NCI-H226 (cell line): ENCODE measurements around the gene C16orf87.
"Not testable (repeated sequence)": the region's sequence is repeated elsewhere in the genome, so short reads cannot be mapped to it uniquely, and the experiment has no call there.

Source experiments
- DNase-seq: peaks from one replicate; pipeline ENCODE4 v3.0.0-alpha.2; 2015

The C16orf87 gene

DNA sequence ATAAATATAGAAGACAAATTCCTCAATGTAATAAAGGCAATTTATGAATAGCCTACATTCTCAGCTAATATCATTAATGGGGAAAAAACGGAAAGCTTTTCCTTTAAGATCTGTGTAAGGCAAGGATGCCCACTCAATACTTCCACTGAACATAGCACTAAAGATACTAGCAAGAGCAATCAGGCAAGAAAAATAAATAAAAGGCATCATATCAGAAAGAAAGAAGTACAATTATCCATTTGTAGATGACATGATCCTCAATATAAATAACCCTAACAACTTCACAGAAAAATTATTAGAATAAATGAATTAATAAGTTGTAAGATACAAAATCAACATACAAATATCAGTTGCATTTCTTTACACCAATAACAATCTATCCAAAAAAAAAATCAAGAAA is 37.1 kb downstream of the C16orf87 start:
- DNase-seq: no peak

DNA sequence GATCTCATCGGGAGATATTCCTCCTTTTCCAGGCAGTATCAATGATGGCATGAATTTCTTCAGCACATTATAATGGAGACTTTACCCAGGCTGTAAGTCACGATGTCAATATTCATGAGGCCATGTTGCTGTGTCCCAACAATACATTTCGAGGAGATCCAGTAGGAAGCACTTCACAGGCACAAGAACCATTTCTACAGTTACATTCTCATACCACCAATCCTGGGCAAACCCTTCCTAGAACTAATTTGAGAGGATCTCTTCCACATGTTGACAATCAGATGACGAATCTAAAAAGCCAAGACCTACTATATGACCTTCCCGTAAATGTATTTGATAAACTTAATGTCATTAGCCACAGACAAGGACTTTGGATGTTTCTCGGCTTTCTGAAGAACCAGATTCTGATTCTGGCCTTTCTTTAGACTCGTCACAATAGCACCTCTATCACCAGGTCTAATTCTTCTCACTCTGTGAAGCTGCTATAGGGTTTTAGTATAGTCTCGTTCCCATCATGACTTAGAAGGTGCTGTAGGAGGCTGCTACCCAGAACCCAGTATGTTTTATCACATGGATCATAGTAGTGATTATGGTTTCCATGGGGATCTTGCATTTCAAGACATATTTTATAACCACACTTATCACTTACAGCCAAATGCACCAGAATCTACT is 40.2 kb downstream of the C16orf87 start:
- DNase-seq: no peak

DNA sequence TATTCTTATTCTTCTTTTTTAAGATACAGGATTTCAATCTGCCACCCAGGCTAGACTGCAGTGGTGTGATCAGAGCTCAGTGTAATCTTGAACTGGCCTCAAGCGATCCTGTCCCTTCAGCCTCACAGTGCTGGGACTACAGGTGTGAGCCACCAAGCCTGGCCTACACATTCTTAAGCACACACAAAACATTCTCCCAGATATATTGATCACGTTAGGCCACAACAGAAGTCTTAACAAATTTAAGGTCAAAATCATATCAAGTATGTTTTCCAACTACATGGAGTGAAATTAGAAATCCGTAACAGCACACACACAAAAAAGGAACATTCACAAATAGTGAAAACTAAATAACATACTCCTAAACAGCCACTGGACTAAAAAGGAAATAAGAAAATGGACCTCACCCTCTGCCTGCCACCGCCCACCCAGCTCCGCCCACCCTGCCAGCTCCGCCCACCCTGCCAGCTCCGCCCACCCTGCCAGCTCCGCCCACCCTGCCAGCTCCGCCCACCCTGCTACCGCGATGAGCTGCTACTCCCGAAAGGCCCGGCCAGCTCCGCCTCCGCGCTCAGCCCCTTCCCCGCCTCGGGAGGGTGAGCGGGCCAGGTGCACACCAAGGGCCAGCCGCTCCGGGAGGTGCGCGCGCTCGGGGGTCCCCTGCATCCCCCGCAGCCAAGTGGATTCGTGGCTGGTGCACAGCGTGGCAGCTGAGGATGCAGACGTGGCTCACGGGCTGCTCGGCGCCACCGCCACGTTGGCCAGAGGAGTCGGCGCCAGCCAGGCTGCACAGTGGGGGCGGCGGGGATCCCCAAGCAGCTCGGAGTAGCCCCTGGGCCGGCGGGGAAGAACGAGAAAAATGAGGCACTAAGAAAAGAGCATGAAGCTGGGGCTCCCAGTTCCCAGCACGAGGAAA is 41.2 kb downstream of the C16orf87 start:
- DNase-seq: peak; percentile 49

DNA sequence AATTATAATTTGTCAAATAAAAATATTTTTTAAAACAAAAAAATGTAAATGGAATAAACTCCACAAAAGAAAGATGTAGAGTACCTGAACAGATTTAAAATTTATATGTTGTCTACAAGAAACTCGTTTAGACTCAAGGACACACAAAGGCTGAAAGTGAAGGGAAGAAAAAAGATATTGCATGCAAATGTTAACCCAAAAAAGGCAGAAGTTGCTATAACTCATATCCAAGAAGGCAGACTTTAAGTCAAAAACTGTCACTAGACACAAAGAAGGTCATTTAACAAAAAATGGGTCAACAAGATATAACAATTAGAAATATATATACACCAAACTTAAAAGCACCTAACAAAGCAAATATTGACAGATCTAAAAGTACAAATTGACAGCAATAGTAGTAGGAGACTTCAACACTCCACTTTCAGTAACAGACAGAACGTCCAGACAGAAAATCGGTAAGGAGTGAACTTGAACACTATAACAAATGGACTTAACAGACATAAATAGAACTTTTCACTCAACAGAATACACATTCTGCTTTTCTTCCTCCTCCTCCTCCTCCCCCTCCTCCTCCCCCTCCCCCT is 42.0 kb downstream of the C16orf87 start:
- DNase-seq: no peak

DNA sequence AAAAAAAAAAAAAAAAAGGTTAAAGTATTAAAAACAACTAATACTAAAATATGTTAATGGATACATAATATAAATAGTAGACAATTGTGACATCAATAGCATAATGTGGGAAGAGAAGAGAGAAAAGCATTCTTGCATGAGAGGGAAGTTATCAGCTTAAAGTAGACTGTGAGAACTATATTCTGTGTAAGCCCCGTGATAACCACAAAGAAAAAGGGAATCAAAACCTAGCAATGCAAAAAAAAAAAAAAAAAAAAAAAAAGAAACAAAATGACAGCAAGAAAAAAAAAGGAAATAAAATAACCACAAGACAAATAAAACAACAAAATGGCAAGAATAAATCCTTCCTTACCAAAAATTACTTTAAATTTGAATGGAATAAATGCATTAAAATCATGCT is 43.1 kb downstream of the C16orf87 start:
- no peak for DNase-seq

DNA sequence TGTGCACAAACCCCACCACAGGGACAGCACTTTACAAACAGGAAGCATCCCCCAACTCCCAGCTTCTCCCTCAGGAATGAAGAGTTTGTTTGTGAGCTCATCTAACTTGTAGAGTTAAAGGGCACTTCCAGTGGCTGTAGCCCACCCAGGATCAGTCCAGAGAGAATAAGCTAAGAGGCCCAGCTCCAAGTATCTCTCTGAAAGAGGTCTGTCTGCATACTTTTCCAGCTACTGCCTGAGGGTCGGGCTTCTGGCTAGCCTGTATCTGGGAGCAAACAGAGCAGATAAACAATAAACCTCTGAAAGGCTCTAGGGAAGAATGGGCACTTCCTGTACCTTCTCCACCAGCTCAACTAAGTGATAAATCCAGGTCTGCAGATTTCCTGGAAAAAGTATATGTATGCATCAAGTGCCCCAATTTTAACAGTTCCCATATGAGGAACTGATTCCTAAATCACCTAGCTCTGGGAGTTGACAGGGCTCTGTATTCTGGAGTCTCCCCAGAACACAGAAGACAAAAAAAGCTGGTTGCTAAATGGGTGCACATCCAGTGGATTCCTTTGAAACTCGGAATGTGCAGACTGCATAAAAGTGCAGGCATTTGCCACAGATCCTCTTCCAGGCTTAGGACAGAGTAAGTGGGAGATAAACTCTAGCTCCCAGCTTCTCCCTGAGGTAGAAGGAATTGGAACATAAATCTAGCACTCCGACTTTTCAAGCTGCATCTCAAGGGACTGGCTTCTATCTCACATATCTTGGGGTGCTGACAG is 45.7 kb downstream of the C16orf87 start:
- DNase-seq: no peak

DNA sequence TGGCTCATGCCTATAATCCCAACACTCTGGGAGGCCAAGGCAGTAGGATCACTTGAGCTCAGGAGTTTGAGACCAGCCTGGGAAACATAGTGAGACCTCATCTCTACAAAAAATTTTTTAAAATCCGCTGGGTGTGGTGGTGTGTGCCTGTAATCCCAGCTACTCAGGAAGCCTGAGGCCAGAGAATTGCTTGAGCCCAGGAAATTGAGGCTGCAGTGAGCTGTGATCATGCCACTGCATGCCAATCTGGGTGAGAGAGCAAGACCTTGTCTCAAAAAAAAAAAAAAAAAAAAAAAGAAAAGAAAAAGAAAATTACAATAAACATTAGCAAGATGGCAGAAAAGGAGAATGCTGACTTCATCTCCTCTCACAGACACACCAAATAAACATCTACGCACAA is 46.4 kb downstream of the C16orf87 start:
- not testable (repeated sequence) for DNase-seq

DNA sequence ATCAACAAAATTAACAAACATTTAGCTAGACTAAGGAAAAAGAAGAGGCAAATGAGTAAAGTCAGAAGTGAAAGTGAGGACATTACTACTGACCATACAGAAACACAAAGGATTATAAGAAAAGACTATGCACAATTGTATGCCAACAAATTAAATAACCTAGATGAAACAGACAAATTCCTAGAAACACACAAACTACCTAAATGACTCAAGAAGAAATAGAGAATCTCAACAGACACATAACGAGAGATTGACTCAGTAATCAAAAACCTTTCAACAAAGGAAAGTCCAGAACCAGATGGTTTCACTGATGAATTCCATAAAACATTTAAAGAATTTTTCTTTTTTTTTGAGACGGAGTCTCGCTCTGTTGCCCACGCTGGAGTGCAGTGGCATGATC is 47.2 kb downstream of the C16orf87 start:
- DNase-seq: no peak

DNA sequence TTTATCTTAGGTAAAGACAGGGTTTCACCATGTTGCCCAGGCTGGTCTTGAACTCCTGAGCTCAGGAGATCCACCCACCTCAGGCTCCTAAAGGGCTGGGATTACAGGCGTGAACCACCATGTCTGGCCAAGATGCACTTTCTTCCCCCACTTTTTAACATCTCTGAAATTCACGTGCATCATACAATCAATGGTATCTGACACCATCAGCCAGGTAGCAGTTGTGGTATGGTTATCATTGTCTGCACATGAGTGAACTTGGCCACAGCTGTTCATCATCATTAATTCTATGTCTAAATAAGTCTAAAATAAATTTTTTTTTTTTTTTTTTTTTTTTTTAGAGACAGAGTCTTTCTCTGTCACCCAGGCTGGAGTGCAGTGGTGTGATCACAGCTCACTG is 48.7 kb downstream of the C16orf87 start:
- no peak for DNase-seq

DNA sequence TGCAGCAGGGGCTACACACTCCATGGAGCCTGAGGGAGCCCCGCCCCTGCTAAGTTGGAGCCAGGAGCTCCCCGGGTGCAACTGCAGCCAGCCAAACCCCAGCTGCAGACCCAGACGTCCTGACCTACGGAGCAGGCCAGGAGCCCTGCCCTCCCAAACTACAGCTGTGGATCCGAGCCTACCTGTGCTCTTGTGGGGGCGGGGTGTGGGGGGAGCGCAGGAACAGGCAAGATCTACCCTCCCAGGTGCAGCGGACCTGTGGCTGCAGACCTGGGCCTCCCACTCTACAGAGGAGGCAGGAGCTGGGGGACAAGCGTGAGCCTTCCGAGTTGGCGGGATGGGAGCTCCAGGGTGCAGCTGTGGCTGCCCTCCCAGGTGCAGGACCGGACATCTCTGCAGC is 53.2 kb downstream of the C16orf87 start:
- DNase-seq: no peak

DNA sequence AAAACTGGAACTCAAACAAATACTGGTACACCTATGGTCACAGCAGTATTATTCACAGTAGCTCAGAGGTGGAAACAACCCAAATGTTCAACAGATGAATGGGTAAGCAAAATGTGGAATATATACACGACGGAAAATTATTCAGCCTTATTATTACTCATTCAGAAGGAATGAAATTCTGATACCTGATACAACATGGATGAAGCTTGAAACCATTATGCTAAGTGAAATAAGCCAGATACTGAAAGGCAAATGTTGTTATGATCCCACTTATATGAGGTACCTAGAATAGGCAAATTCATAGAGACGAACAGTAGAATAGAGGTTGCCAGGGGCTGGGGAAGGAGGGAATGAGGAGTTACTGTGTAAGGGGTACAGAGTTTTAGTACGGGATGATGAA is 55.8 kb downstream of the C16orf87 start:
- DNase-seq: no peak

DNA sequence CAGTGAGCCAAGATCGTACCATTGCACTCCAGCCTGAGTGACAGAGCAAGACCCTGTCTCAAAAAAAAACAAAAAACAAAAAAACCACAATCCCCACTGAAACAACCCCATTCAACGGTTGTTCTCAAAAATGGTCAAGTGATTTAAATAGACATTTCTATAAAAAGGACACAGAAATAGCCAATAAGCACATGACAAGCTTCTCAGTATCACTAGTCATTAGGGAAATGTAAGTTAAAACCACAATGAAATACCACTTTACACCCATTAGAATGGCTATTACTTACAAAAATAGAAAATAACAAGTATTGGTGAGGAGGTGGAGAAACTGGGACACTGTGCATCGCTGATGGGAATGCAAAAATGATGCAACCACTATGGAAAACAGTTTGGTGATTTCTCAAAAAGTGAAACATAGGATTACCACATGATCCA is 56.2 kb downstream of the C16orf87 start:
- no peak for DNase-seq

DNA sequence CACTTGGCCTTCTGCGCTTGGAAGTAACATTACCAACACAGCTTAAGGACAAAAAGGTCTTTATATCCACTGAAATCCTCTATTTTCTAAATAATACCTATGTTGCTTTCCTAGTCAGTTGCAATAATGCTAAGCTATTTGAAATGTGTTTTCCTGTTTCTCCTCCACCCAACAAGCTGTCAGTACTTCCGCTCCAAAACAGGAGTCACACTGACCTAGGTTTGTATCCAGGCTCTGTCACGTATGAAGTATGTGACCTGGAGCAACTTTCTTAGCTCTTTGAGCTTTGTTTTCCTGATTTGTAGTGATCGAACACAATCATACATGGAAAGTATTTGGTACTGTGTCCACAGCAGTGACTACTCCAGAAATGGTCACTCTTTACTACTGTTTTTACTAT is 58.5 kb downstream of the C16orf87 start:
- no peak for DNase-seq

DNA sequence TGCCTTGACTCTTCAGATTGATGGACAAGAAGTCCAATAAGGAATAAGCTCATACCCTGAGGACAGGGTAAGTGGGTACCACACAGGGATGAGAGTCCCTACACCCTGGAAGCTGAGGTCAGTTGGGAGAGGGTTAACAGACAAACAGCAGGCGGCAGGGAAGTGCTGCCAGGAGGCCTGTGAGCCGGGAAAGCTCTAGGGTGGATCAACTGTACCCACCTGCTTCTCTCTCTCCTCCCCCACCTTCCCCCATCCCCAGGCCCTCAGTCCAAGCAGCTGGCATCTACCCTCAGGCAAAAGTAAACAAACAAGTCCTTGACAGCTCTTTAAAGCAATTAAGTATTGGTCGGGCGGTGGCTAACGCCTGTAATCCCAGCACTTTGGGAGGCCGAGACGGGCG is 62.2 kb downstream of the C16orf87 start:
- DNase-seq: no peak

DNA sequence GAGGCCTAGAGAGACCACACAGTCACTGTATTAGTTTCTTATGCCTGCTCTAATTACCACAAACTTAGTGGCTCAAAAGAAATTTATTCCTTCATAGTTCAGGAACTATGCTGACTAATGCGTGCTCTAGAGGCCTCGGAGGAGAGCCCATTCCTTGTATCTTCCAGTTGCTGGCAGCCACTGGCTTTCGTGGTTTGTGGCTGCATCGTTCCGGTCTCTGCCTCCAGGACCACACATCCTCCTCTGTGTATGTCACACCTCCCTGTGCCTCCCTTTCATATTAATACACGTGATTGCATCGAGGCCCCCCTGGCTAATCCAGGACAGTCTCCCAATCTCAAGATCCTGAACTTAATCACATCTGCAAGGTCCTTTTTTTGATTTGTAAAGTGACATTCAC is 65.9 kb downstream of the C16orf87 start:
- DNase-seq: peak; percentile 86

DNA sequence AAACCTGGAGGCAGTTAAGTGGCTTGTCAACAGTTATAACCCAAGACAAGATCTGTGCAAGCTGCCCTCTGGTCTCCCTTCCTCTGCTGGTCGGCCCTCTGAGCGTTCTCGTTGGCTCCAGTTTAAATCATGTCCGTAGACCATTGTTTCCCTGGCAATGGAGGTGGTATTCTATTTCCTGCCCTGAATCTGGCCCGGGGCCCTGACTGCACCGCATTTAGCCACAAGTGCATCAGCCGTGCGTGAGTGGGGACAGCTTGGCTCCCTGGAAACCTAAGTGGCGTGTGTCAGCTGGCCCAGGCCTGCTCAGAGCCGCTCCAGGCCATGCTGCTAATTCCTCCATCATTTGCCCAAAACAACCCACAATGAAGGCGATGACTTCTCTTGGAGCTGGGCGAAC is 67.8 kb downstream of the C16orf87 start:
- DNase-seq: no peak

DNA sequence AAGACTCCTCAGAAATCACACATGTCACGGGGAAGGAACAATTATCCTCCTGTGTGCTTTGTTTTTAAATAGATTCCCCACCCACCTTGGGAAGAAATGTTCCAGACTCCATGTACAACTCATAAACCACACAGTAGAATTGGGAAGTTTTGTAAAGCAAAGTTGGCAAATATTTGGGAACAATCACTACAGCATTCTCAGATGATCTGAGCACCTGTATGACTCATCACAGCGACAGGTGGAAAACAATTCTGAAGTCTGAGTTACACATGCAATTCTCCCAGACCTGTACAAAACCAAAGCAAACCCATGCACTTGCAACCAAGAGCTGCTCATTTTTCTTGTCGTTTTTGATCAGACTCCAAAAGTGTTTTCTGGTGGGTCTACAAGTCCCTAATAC is 68.4 kb downstream of the C16orf87 start:
- no peak for DNase-seq

DNA sequence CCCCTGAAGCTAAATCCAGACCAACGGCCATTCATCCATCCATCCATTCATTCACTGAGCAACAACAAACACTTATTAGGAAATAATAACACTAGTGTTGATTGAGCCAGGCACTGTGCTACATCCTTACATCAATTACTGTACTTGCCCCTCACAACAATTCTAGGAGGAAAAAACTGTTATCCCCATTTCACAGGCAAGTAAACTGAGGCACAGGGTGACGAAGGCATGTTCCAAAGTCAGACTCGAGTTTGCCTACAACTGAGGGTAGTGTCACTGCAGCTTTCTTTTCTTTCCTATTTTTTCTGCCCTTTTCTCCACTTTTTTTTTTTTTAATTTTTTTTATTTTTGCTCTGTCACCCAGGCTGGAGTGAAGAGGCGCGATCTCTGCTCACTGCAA is 71.7 kb downstream of the C16orf87 start:
- DNase-seq: no peak

DNA sequence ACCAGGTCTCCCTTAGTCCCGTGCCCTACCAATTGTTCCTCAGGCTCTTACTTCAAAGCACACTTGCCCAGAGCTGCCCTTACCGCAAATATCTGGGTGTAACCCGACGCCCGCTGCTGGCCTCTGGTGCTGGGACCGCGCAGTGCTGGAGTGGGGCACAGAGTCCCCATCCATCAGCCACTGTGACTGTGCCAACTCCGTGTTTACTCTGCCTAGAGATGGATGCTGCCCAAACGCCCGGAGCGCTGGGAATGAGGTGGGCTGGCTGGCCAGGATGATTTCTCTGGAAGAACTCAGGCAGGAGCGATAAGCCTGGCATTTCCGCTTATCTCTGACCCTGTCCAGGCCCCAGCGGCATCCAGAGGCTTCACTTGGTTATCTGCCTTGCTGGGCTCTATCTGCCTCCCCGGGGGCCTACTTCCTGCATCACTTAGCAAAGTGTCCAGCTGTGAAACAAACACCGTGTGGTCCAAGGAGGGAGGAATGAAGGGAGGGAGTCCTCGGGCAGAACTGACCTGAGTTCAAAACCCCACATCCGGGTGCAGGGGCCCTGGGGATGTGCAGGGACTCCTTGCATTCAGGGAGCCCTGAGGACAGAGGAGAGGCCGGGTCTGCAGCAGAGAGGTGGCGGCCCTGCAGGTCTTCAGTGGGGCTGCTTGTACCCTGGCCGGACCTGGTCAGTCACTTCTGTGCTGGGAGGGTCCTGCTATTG is 73.5 kb downstream of the C16orf87 start:
- DNase-seq: peak; percentile 97

DNA sequence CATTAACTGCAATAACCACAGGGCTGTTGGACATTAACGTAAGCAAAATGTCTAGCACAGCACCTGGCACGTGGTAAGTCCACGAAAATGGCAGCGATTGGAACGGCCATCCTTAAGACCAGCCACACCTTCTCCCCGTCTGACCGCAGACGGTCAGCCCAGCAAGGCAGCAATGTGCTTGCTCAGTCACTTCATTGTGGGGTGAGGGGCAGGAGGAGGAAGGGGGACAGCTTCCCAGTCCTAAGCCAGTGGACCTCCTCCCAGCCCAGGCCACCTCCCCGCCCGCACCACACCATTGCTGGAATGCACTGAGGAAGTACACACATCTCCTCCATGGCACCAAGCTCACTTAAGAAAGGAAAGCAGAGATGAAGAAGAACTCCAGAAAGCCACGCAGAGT is 74.2 kb downstream of the C16orf87 start:
- DNase-seq: no peak

DNA sequence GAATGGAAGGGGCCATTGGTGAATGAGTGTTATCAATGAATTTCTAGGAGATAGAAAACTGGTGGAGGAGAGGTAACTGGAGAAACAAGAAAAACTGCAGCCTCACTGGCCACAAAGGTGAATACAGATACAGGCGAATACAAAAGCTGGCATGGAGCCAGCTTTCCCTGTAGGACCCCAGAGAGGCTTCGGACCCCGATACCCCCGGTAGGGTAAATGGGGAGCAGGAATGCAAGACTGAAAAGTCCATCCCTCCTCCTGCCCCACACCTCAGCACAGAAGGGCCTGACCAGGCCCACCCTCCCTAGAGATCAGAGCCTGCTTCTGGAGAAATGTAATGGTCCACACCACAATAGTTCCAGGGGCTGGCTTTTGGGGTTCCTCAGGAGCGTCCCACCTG is 78.0 kb downstream of the C16orf87 start:
- DNase-seq: no peak

DNA sequence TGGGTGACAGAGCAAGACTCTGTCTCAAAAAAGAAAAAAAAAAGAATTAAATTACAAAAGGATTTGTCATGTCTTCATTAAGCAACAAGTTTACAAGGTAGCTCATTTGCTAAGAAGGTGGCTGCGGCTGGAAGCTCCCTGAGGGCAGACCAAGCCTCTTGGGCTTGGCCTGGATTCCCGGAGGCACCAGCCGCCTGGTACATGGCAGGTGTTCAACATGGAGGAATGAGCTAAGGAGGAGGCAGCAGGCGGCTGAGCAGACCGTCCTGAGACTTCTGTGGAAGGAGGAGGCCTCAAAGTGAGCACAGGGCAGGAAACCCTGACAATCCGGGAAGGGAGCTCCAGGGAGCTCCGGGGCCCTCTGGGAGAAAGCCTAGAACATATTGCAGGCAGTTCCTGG is 79.6 kb downstream of the C16orf87 start:
- DNase-seq: no peak
